Measurements from ENCODE around the gene PIGV.

DNA sequence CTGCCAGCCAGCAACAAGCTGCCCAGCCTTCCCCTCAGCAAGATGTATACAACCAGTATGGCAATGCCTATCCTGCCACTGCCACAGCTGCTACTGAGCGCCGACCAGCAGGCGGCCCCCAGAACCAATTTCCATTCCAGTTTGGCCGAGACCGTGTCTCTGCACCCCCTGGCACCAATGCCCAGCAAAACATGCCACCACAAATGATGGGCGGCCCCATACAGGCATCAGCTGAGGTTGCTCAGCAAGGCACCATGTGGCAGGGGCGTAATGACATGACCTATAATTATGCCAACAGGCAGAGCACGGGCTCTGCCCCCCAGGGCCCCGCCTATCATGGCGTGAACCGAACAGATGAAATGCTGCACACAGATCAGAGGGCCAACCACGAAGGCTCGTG, 13.3 kb upstream of the PIGV start:
- TF ChIP-seq POLR2A (IDR thresholded peaks at IDR 0.05; ENCODE audit: low read length) (no peak), GATA1 (IDR thresholded peaks at IDR 0.05; ENCODE audit: low read depth, low read length) (no peak)
